A204.1 (cell line): ENCODE measurements around the gene MRGPRF.

Experiments
- FAIRE-seq: peaks from 2 replicates; lab custom pipeline; 2012; peaks lifted over from hg19 to GRCh38; lab: Jason Lieb, UNC

Gene MRGPRF

GRCh38 chr11:69013009-69013951 is at the start of gene MRGPRF:
Gene MRGPRF, minus strand, starts transcription at chr11:69013246. Its CDS starts 3,345 bp downstream, at chr11:69009901.
- no peak for FAIRE-seq

GRCh38 chr11:69062169-69062855 is 49.3 kb upstream of the MRGPRF start:
- no peak for FAIRE-seq

- FAIRE-seq, result no peak
Observed at GRCh38 chr11:69061713-69062053, 48.6 kb upstream of the MRGPRF start.

GRCh38 chr11:69060806-69061712 is 48.0 kb upstream of the MRGPRF start:
- FAIRE-seq, result no peak

GRCh38 chr11:69059985-69060384 is 46.9 kb upstream of the MRGPRF start:
- FAIRE-seq, result no peak

GRCh38 chr11:69059429-69059828 is 46.4 kb upstream of the MRGPRF start:
- FAIRE-seq, result no peak

- no peak for FAIRE-seq
Observed at GRCh38 chr11:69058511-69059270, 45.6 kb upstream of the MRGPRF start.

GRCh38 chr11:69057801-69058200 is 44.8 kb upstream of the MRGPRF start:
- no peak for FAIRE-seq

GRCh38 chr11:69057236-69057635 is 44.2 kb upstream of the MRGPRF start:
- FAIRE-seq, result no peak

GRCh38 chr11:69055598-69056516 is 42.8 kb upstream of the MRGPRF start:
- FAIRE-seq, result no peak

- no peak for FAIRE-seq
Observed at GRCh38 chr11:69055212-69055586, 42.2 kb upstream of the MRGPRF start.

- no peak for FAIRE-seq
Observed at GRCh38 chr11:69054397-69055211, 41.6 kb upstream of the MRGPRF start.

GRCh38 chr11:69053546-69054396 is 40.7 kb upstream of the MRGPRF start:
- no peak for FAIRE-seq

GRCh38 chr11:69053169-69053477 is 40.1 kb upstream of the MRGPRF start:
- no peak for FAIRE-seq

GRCh38 chr11:69052343-69053168 is 39.5 kb upstream of the MRGPRF start:
- FAIRE-seq, result no peak

GRCh38 chr11:69051381-69052342 is 38.6 kb upstream of the MRGPRF start:
- no peak for FAIRE-seq
